DMS153 treated with DMSO at 0.1 percent for 48 hours (cell line): ENCODE data around the gene SLC27A4.

ENCODE experiments used
- DNase-seq: peaks from one replicate; lab custom pipeline; 2025; ENCODE audit not compliant: unreplicated experiment; lab: John Stamatoyannopoulos, UW

Gene SLC27A4

DNA sequence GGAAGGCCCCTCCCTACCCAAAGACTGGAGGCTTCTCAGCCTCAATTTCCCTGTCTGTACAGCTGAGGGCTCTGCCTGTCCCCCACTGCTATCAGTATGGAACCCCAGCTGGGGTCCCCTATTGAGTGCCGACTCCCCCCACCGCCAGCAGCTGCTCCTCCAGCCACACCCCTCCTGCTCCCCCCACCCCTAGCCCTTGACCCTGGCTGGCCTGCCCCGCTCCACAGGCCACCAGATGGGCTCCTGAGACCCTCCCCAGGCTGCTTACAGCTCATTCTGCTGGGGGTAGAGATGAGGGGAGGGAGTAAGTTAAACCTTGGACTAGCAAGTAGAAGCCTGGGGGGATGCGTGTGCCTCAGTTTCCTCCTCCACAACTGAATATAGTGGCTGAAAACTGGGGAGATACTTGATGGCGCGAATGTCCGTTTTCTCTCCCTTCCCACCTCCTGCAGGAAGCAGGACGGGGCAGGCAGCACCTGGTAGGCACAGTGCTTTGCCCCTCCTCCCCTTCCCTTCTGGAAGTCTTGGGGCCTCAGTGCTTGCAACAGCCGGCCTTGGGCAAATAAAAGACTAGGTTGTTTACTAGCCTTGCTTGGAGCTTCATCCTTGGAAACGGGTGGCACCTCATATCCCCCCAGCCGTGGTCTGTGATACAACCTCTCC, 50.0 kb downstream of the SLC27A4 start:
- DNase-seq = no peak

DNA sequence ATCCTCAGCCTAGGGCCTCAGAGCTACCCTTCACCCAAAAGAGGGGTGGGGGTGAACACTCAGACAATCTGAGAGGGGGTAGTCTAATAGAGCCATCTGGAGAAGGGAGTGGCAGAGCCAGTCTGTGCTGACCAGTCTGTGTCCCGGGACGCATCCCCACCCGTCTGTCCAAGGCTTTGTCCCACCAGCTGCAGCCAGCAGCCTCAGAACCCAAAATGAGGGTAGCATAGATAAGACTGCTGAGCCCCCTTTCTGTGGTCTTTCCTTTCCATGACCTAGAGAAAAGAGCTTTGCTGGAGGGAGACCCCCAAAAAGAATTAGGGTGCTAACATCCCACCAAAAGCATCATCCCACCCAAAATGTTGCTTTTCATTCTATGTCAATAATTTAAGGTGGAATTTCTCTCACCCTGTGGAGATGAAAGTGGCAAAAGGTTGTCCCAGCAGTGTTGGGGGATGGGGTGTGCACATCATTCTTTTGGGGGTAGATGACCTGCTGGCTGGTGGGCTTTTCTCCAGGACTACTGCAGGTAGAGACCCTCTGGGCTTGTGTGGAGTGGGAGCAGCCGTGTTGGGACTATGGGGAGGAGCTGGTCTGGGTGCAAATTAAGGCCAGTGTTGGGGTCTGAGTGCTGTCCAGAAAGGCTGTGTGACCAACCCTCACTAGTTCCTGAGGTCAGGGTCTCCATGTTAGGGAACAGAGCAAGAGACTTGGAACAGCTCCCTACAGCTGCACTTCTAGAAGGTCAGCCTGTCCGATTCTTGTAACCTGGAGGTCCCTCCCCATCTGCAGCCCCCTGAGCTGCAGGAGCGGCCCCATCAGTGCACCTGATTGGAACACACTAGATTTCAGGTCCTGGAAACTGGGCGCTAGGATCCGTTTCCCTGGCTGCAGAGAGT, 50.7 kb downstream of the SLC27A4 start:
- DNase-seq = no peak

DNA sequence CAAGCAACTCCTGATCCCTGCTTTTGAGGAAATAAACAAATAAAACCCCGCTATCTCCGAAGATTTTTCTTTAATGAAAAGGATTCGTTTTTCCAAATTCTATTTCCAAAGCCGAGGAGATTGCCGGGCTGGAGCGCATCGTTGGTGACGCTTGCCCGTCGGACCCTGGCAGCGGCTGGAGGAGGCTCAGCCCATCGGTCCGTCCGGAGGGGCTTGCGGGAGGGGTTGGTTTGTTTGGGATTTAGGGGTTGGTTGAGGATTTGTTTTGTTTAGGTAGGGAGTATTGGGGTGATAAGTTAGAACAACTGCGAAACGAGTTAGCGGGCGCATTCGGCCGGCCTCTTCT, 51.6 kb downstream of the SLC27A4 start:
- no peak for DNase-seq

DNA sequence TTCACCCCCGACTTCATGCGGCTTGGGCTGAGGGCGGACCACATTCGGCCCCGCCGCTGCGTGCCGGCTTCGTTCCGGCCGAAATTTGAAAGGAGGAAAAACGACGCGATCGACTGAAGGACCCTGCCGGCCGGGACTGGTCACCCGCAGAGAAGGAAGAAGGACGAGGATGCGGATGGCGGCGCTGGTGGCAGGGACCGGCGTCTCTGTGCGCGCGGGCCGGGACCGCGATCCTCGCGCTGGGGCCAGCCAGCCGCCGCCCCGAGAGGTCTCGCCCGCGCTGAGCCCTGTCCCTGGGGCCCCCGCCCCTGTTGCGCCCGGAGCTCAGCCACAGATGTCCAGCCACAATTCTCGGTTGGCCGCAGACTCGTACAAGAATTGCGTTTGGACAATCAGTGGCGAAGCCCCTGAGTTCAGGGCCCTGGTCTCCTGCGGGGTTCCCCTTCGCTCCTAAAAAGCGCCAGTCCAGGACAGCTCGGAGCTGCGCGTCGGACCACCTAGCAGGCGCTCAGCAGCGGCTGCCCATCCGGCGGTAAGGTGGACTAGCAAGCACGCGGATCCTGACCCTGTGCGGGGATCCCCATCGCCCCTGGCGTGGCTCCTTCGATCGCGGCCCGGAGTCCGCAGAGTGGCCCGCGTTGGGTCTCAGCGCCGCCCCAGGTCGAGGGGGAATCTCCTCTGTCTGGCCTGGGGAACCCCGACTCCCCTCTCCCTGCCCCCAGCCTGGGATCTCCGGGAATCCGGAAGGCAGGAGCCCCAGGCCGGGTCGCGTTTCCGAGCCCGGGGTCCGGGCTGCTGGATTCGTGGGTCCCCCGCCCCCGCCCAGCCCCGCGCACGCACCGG, 52.2 kb downstream of the SLC27A4 start:
- no peak for DNase-seq

DNA sequence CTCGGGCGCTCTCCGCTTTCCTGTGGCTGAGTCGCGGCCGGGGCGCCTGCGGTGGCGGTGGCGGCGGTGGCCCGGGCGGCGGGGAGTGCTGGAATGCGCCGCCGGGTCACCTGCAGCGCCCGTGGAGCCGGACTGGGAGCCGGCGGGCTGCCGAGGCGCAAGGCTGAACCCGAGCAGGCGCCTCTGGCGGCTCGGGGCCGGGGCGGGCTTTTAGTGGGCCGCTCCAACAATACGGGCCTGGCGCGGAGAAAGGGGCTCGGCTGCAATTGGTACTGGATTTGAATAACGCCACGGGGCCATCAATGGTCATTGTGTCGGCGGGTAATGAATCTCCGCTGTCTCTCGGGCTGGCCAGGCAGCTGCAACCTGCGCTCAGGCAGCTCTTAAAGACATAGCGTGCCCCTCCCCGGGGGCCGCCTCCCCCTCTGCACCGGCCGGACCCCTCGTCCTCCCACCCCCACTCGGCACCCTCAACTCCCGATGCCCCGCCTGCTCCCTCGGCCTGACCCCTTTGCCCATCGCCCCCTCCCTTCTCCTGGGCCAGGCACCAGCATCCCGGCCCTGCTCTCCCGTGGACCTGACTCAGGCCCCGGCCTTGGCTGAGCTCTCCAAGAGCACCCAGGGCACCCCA, 52.9 kb downstream of the SLC27A4 start:
- no peak for DNase-seq

DNA sequence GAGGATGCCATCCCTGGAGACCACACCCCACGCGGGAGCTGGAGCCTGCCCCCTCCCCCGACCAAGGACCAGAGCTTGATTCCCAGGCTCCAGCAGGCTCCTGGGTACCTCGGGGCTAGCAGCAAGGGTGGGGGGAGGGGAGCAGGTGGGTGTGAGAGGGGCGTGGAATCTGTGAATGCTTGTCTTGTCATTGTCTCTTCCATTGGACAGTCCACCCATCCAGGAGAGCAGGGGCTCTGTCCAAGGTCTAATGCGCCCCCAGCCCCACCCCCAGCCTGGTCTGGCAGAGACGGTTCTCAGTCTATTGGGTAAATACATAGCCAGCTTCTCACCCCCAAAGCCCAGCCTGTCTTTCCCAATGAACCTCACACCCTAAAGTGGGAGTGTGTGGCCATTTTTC, 53.6 kb downstream of the SLC27A4 start:
- no peak for DNase-seq

DNA sequence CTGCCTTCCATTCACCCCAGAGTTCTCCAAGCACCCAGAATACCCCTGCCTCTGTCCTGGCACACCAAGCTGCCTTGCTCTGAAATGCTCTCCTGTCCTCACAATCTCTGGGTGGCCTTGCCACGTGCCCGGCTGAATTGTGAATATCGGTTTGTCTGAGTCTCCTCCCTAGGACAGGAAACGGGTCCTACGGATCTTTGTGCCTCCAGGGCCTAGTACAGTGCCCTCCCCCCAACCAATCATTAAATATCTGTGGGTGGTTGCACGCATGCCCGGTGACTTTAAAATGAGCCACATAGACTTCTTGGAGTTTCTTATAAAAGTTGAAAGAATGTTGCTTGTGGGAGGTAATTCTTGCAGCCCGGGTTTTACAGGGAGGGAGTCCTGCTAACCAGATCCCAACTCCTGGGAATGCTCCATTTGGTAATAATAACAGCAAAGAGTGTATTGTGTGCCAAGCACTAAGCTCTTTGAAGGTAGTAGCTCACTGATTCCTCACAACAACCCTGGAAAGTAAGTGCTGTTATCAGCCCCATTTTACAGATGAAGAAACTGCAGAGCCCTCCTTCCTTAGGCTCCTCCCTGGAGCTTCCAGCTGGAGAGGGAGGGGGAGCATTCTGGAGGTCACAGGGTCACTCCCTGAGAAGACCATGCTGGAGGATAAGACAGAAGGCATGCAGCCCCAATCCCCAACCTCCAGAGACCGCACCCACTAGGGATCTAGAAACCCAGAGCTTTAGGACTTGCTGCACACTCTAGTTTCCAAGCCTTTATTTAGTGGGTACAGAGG, 54.2 kb downstream of the SLC27A4 start:
- no peak for DNase-seq

DNA sequence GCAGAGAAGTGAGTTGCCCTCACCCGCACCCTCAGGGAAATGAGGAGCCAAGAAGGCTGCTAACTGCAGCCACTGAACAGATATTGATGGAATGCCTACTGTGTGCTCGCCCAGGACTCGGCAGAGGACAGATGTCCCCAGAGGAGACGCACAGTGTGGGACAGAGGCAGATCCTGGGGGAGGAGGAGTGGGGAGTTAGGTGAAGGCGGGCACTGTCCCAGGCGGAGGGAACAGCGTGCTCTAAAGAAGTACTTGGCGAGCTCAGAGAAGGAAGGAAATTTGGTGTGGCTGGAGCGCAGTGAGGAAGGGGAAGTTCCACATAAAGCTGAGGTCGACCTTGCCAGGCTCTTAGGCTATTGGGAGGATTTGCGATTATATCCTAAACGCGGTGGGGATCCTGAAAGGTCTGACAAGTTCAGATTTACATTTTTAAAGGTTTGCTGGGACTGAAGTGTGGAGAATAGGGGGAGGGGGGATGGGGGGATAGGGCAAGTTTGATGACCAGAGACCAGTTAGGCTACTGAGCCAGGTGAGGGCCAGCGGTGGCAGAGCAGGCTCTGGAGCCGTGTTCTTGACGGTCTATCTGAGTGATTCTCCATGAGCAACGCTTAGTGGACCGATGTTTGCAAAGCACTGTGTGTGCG, 56.8 kb downstream of the SLC27A4 start:
- no peak for DNase-seq

DNA sequence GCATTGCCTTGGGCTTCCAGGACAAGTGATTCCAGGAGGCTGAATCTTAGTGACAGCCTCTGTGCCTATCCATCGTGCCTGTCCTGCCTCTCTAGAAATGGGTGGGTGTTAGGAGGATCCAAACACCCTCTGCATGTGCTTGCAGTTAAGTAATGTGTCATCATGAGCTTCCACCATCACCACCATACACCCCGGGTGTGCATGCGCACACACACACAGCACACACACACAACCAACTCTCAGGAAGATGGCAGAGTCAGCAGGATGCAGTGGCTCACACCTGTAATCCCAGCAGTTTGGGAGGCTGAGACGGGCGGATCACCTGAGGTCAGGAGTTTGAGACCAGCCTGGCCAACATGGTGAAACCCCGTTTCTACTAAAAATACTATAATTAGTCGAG, 57.5 kb downstream of the SLC27A4 start:
- DNase-seq = no peak

DNA sequence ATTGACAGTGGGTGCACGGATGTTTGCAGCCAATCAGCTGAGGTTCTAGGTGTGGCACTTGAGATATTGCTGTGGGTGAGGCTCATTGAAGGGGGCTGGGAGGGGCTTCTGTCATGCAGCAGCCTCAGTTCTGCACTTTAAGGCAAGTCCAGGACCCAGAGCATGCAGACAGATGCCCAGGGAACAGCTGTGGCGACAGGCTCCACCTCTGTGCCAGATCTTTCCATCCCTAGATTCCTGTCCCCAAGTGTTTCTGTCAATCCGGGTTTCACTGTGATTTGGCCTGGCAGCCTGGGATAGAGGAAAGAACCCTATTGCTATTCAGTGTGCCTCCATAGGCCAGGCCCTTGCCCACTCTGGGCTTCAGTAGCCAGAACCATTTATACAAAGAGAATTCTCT, 59.5 kb downstream of the SLC27A4 start:
- no peak for DNase-seq

DNA sequence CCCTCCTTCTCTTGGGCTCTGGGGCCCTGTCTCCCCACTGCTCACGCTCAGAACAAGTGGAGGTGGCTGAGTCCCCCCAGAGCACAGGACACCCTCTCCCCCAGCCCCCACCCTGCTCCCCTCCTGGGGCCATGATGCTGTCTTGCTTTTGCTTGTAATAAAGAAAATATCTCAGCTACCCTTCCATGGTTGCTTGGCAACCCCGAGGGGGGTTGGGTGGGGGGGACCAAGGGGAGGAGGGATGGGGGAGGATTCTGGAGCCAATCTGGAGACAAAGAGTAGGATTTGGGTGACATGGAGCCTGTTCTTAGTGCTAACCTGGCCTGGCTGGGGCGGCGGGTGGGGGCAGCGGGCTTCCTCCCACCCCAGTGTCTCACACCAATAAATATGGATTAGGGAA, 64.2 kb downstream of the SLC27A4 start:
- DNase-seq = no peak

DNA sequence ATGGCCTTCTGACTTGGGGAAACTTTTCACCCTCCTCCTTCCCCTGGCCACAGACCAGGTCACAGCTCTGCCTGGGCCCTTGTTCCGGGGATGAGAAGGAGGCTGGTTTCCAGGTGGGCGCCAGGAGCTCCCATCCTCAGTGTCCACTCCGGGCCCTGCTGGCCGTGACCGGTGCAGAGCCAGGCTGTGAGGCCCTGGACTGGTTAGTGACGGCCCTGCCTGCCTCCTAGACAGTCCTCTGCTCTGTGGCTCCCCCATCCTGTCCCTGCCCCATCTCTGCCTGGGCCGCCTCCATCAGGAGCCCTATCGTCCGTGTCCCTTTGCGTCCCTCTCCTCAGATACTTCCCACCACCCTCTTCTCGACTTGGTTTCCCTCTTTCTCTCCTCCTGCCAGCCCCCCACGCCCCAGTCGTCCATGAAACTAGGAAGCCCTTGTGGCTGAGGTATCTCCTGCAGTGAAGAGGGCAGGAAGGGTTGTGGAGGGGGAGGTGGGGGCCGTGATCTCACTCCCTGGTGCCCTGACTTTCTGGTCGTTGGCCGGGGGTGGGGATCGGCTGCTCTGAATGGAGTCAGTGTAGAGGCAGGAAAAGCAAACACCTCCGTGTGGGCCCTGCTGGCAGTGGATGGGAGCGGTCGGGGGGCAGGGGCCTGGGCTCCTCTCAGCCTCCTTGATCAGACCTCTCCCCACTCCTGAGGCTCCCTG, 64.9 kb downstream of the SLC27A4 start:
- DNase-seq = no peak

DNA sequence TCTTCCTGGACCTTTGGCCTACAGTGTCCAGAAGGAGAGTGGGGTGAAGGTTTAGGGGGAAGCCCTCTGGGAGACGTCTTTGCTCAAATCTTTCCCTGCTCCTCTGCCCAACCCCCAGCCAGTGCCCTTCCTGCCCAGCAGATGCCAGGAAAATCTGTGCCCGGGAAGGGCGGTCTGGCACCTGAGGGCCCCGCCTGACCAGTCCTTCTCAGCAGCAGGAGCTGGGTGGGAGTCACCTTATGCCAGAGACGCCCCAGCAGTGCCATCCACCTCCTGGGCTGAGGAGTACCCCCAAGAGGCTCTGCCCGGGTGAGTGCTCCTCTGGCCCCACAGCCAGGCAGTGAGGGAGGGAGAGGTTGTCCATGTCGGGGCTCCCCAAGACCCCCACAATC, 65.4 kb downstream of the SLC27A4 start:
- no peak for DNase-seq

DNA sequence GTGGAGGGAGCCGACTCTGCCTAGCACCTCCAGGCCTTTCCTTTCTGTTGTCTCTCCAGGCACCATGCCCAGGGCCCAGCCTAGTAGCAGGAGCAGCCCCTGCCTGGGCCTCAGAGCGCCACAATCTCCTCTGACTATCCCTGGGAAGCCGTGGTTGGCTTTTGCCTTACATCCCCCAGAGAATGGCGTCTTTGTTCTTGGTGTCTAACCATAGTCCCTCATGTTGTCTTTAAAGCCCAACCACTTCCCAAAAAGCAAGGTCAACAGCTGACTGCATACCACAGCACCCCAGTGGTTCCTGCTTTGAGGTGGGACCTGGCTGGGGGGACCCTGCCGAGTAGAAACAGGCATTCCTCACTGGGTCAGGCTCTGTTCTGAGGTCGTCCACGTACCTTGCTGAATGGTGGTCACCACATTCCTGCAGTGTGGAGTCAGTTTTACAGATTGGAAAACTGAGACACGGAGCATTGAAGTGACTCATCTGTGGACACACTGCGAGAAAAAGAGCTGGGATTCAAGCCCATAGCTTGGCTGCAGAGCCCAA, 66.6 kb downstream of the SLC27A4 start:
- no peak for DNase-seq

DNA sequence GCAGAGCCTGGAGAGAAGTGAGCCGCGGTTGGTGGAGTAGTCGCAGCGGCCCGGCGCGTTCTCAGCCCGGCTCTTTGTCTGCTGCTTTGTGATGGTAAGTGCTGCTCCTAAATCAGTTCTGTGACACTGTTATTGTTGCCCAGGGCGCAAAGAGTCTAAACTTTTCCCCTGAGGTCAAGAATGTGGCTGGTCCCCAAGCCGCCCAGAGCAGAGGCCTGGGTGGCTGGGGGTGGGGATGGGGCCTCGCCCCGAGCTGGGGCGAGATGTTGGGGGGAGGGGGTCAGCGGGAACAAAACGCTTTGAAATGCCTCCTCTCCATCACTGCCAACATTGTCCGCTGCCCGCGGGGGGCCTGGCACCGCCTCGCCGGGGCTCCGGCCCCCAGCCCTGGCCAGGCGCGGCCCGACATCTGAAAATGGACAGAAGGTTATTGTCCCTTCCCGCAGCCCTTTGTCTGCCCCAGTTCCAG, 68.7 kb downstream of the SLC27A4 start:
- DNase-seq = no peak

DNA sequence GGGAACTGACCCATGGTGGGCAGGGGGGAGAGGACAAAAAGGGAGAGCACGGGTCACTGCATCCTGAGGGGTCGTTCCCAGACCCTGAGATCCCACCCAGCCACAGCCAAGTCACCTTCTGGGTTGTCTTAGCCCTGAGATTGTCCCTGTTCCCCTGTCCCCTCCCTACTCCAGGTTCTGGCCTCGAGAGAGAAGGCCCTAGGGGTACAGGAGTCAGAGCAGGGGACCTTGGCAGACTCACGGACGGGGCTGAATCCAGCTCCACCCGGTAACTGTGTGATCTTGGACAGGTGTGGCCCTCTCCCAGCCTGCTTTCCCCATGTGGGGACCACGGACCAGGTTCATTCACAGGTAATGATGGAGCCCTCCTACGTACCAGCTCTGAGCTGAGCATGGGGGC, 69.1 kb downstream of the SLC27A4 start:
- no peak for DNase-seq

DNA sequence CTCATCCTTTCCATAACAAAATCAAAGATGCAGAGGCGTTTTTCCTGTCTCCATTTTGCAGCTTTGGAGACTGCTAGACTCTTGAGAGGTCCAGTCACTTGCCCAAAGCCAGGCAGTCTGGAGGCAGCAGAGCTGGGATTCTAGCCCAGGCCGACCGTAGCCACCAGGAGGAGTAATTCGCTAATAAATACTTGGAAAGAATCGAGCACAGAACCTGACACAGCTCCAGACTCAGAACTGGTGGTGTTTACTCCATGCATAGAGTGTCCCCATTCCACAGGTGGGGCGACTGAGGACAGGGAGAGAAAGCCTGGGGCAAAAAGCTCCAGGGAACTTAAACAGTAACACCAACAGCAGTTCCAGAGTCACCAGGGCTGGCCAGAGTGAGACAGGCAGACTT, 69.7 kb downstream of the SLC27A4 start:
- DNase-seq = no peak
